MCF 10A (cell line): ENCODE measurements around the gene SLC9A8. TPM values are rescaled to one million over a fixed set of nuclear protein-coding genes. Genes with fewer than 3 reads are reported as not detected.

Experiments used
- BruUV-seq: library from RNA; stranded (reverse); fragments of 400-500 nt; replicated peaks from 2 replicates; lab custom pipeline; 2021; lab: Mats Ljungman, UMichigan
- CTCF ChIA-PET: fragments of 300-600 bp; sonication (Branson Sonifier 250); formaldehyde crosslinking; extraction: SDS; loops from one replicate; lab custom pipeline; 2021; ENCODE audit warnings: antibody characterized with exemption, inconsistent platforms; lab: Yijun Ruan, JAX
- POLR2A ChIA-PET: fragments of 300-600, 350-650 bp; sonication (Branson Sonifier 250); formaldehyde crosslinking; extraction: SDS; loops from one replicate; lab custom pipeline; 2020; ENCODE audit warnings: antibody characterized with exemption, inconsistent platforms; lab: Yijun Ruan, JAX
- DNase-seq: peaks from one replicate; pipeline ENCODE4 v3.0.0-alpha.2; 2018; ENCODE audit not compliant: unreplicated experiment
- H3K27ac Mint-ChIP-seq: one replicate; pipeline ENCODE4 v1.8.0; 2022; ENCODE audit warnings: mild to moderate bottlenecking, low read depth, mixed read lengths; ENCODE audit not compliant: unreplicated experiment
- H3K27me3 Mint-ChIP-seq: one replicate; pipeline ENCODE4 v1.8.0; 2022; ENCODE audit warnings: mixed read lengths; ENCODE audit not compliant: insufficient read depth, unreplicated experiment
- H3K36me3 Mint-ChIP-seq: one replicate; pipeline ENCODE4 v1.8.0; 2022; ENCODE audit warnings: mild to moderate bottlenecking, moderate library complexity, mixed read lengths; ENCODE audit not compliant: insufficient read depth, unreplicated experiment
- H3K4me1 Mint-ChIP-seq: one replicate; pipeline ENCODE4 v1.8.0; 2022; ENCODE audit warnings: mixed read lengths; ENCODE audit not compliant: insufficient read depth, unreplicated experiment
- H3K4me3 Mint-ChIP-seq: one replicate; pipeline ENCODE4 v1.8.0; 2022; ENCODE audit warnings: mild to moderate bottlenecking, moderate library complexity, mixed read lengths; ENCODE audit not compliant: unreplicated experiment
- H3K9me3 Mint-ChIP-seq: one replicate; pipeline ENCODE4 v1.8.0; 2022; ENCODE audit warnings: mixed read lengths; ENCODE audit not compliant: unreplicated experiment
- intact Hi-C: fragments of 100-400 bp; cut with micrococcal nuclease; formaldehyde crosslinking; loops from 2 replicates; pipeline ENCODE4 v1.14.1; 2022
- total RNA-seq: library from RNA; stranded (reverse); gene quantifications from 2 replicates; pipeline ENCODE4 v1.2.3, GENCODE V29; 2022
- TF ChIP-seq, protein P1 (sequence below): fragments of 200-600 bp; IDR thresholded peaks from one replicate; pipeline ENCODE4 v1.8.0; 2022; ENCODE audit warnings: antibody characterized with exemption, mild to moderate bottlenecking; ENCODE audit not compliant: unreplicated experiment

Gene SLC9A8
- total RNA-seq, 1 experiment from 2014 or later, result 14.6 TPM

DNA sequence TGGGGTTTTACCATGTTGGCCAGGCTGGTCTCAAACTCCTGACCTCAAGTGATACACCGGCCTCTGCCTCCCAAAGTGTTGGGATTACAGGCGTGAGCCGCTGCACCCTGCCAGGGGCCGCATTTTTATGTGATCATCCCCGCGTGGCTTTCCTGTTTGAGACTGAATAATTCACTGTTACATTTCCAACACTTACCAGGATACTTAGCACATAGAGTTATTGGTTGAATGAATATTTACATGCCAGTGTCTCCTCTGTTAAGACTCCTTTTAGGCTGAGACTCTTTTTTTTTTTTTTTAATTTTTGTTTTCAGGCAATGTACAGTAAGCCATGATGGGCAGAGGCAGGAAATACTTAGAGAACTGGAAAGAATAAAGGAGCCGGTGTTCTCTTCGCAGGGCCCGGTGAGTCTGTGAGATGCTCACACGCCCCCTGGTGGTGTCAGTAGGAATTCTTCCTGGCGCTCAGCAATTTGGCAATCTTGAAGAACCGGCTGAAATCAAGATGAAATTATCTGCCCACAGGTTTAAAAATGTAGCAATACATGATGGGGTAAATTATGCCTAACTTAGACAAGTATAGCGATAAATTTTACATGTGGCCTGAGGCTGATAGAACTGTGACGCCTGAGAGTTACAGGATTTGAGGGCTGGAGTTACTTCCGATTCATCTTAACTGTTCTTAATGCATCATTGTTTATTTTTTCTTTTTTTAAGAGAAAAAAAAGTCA, 115.9 kb downstream of the SLC9A8 start:
- intact Hi-C loops, result loop anchor here (1.0 to 2.0 kb wide), 4 partner anchors 40 to 387 kb away; no protein-coding TSS in a partner anchor
- H3K4me1 Mint-ChIP-seq, result no peaks in the 10 kb centered on the region
- no peaks in the 10 kb centered on the region for H3K36me3 Mint-ChIP-seq
- peak; percentile 84 for DNase-seq
- no peaks in the 10 kb centered on the region for H3K27me3 Mint-ChIP-seq
- H3K27ac Mint-ChIP-seq, result no peak overlapping the region
- CTCF ChIA-PET, result interaction anchor here (0.7 to 2.9 kb wide), 7 partner anchors 8 to 804 kb away, joined by 3 to 15 read pairs (median 4); partner anchors contain the start of gene SPATA2
- POLR2A ChIA-PET, result interaction anchor here (1.0 to 1.3 kb wide), 2 partner anchors 12 to 25 kb away, joined by 3 to 9 read pairs; partner anchors contain the start of gene SPATA2
- no peaks in the 10 kb centered on the region for H3K9me3 Mint-ChIP-seq
- no TSS peak for BruUV-seq
- TF ChIP-seq, protein P1, sequence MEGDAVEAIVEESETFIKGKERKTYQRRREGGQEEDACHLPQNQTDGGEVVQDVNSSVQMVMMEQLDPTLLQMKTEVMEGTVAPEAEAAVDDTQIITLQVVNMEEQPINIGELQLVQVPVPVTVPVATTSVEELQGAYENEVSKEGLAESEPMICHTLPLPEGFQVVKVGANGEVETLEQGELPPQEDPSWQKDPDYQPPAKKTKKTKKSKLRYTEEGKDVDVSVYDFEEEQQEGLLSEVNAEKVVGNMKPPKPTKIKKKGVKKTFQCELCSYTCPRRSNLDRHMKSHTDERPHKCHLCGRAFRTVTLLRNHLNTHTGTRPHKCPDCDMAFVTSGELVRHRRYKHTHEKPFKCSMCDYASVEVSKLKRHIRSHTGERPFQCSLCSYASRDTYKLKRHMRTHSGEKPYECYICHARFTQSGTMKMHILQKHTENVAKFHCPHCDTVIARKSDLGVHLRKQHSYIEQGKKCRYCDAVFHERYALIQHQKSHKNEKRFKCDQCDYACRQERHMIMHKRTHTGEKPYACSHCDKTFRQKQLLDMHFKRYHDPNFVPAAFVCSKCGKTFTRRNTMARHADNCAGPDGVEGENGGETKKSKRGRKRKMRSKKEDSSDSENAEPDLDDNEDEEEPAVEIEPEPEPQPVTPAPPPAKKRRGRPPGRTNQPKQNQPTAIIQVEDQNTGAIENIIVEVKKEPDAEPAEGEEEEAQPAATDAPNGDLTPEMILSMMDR, result peak; percentile 80
- no peak overlapping the region for H3K4me3 Mint-ChIP-seq

GRCh38 chr20:49929142-49929494, 116.5 kb downstream of the SLC9A8 start:
- Mint-ChIP-seq H3K4me1 (no peaks in the 10 kb centered on the region), H3K36me3 (no peaks in the 10 kb centered on the region), H3K9me3 (no peaks in the 10 kb centered on the region), H3K27ac (no peak overlapping the region), H3K27me3 (no peaks in the 10 kb centered on the region), H3K4me3 (no peak overlapping the region)
- no TSS peak for BruUV-seq
- CTCF ChIA-PET, result interaction anchor here (1.0 to 4.5 kb wide), 5 partner anchors 9 to 388 kb away, joined by 3 to 20 read pairs (median 7); partner anchors contain the start of gene SPATA2
- intact Hi-C loops, result loop anchor here (2.0 kb wide), 2 partner anchors 40 to 318 kb away; no protein-coding TSS in a partner anchor
- POLR2A ChIA-PET, result no interaction called here
- DNase-seq, result no peak
- TF ChIP-seq, protein P1, result no peak

- TF ChIP-seq, protein P1, result no peak
- no TSS peak for BruUV-seq
- Mint-ChIP-seq H3K27me3 (no peaks in the 10 kb centered on the region), H3K27ac (no peak overlapping the region), H3K9me3 (no peaks in the 10 kb centered on the region), H3K4me3 (peak overlapping the region; percentile 85), H3K4me1 (peaks cover 23% of the 10 kb centered on the region), H3K36me3 (peaks cover 17% of the 10 kb centered on the region)
- POLR2A ChIA-PET, result interaction anchor here (0.7 to 6.0 kb wide), 14 partner anchors 9 to 1303 kb away, joined by 3 to 146 read pairs (median 4); partner anchors contain the start of genes SLC9A8, SPATA2 and UBE2V1
- CTCF ChIA-PET, result interaction anchor here (0.6 to 3.4 kb wide), 5 partner anchors 19 to 396 kb away, joined by 3 to 23 read pairs (median 5); no protein-coding TSS in a partner anchor
- intact Hi-C loops, result no loop called here
- DNase-seq, result no peak
Observed at GRCh38 chr20:49935746-49936152, 123.1 kb downstream of the SLC9A8 start.
